ENCODE results near the gene SRL. TPM values are rescaled to one million over a fixed set of nuclear protein-coding genes. Genes with fewer than 3 reads are reported as not detected.

The SRL gene
- total and polyA plus RNA-seq, 11 donors, result 218 to 760 (median 491) TPM

DNA sequence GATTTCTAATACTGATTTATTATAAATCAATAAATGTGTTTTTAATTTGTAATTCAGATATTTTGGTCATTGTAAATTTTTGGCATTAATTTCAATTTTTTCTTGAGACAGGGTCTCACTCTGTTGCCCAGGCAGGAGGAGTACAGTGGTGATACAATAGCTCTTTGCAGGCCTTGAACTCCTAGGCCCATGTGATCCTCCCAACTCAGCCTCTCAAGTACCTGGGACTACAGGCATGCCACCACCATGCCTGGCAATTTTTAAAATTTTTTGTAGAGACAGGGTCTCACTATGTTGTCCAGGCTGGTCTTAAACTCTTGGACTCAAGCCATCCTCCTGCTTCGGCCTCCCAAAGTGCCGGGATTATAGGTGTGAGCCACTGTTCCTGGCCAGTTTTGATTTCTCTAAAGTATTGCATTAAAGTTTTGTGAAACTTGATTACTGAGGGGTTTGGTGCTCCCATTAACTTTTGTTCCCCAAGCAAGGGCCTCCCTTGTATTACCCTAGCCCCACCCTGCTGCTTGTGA, 36.2 kb upstream of the SRL start:
- no peak overlapping the region for H3K4me3 ChIP-seq
- peaks cover 0 to 5% (median 0%) of the 10 kb centered on the region in 12 donors for H3K9me3 ChIP-seq
- H3K27ac ChIP-seq, result no peak overlapping the region
- no peaks in the 10 kb centered on the region for H3K36me3 ChIP-seq
- ATAC-seq, result no peak
- H3K27me3 ChIP-seq, result no peaks in the 10 kb centered on the region
- H3K4me1 ChIP-seq, result peaks cover 0 to 16% (median 6%) of the 10 kb centered on the region in 12 donors
- DNase-seq, result no peak
- 93 to 97% (median 96%) methylated on average over 2 of the region's 2 CpGs for WGBS, 4 donors
- intact Hi-C loops (cut with DNase I), result no loop called here
- no peak for TF ChIP-seq CTCF (IDR thresholded peaks at IDR 0.05)
- TF ChIP-seq POLR2A (IDR thresholded peaks at IDR 0.05), result no peak

- Histone ChIP-seq H3K36me3 (no peaks in the 10 kb centered on the region), H3K27ac (no peak overlapping the region), H3K27me3 (no peaks in the 10 kb centered on the region), H3K9me3 (peaks cover 0 to 3% (median 0%) of the 10 kb centered on the region in 12 donors), H3K4me1 (peaks cover 0 to 23% (median 9%) of the 10 kb centered on the region in 12 donors), H3K4me3 (no peak overlapping the region)
- 87 to 93% (median 92%) methylated on average over 6 of the region's 6 CpGs for WGBS, 4 donors
- DNase-seq, result no peak
- intact Hi-C loops (cut with DNase I), result no loop called here
- TF ChIP-seq CTCF (IDR thresholded peaks at IDR 0.05), result no peak
- ATAC-seq, result no peak
These were observed 34.0 kb upstream of the SRL start for GRCh38 chr16:4275861-4276260.

DNA sequence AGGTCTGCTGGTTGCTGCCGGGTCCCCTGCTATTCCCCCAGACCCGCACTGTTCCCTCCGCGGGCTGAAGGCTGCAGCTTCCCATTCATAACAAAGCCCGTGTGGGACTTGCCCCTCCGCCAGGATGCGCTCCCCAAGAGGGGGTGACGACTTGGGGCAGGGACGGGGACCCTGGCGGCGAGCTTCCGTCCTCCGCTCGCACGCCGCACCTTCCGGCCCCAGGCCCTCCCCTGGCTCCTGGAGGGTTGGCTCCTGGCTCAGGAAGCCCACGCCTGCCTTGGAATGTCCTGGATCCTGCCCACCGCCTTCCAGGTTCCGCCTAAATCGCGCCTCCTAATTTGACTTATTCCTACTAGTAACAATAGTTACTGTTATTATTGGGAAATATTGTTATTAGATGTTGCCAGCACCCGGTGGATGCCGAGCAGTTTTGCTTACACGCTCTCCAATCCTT, 32.0 kb upstream of the SRL start:
- ATAC-seq (peak in 3 of 4 donors; percentile 41 to 48 (median 42)), DNase-seq (peak; percentile 69 to 82 (median 77))
- TF ChIP-seq POLR2A (IDR thresholded peaks at IDR 0.05), result peak in 1 of 2 donors; percentile 10
- peak in 11 of 12 donors; percentile 21 to 63 (median 34) for TF ChIP-seq CTCF (IDR thresholded peaks at IDR 0.05)
- 3 to 19% (median 7%) methylated on average over 8 to 25 of the region's 25 CpGs for WGBS, 4 donors
- Histone ChIP-seq H3K9me3 (no peaks in the 10 kb centered on the region), H3K36me3 (no peaks in the 10 kb centered on the region), H3K4me1 (peaks cover 0 to 28% (median 13%) of the 10 kb centered on the region in 12 donors), H3K4me3 (peak overlapping the region; percentile 64 to 93 (median 86)), H3K27ac (peak overlapping the region; percentile 62 to 97 (median 92)), H3K27me3 (no peaks in the 10 kb centered on the region)
- intact Hi-C loops (cut with DNase I), result loop anchor here in 3 of 10 donors (5.0 kb wide), 1 partner anchor 53 kb away; no protein-coding TSS in a partner anchor

- peak overlapping the region; percentile 64 to 93 (median 86) for H3K4me3 ChIP-seq
- H3K27me3 ChIP-seq, result no peaks in the 10 kb centered on the region
- peak overlapping the region; percentile 62 to 97 (median 92) for H3K27ac ChIP-seq
- peaks cover 0 to 28% (median 13%) of the 10 kb centered on the region in 12 donors for H3K4me1 ChIP-seq
- DNase-seq, result peak; percentile 59 to 76 (median 71)
- ATAC-seq, result peak in 2 of 4 donors; percentile 10 to 22
- WGBS, 4 donors, result 0 to 1% (median 1%) methylated on average over 30 to 79 of the region's 79 CpGs
- no peaks in the 10 kb centered on the region for H3K9me3 ChIP-seq
- intact Hi-C loops (cut with DNase I), result loop anchor here in 3 of 10 donors (5.0 kb wide), 1 partner anchor 55 kb away; no protein-coding TSS in a partner anchor
- peak in 1 of 12 donors; percentile 5 for TF ChIP-seq CTCF (IDR thresholded peaks at IDR 0.05)
- TF ChIP-seq POLR2A (IDR thresholded peaks at IDR 0.05), result no peak
- H3K36me3 ChIP-seq, result no peaks in the 10 kb centered on the region
These were observed 30.5 kb upstream of the SRL start for GRCh38 chr16:4272114-4272956.

Data from heart left ventricle (tissue), 16 donors.